HG03575 (cell line): Measurements from ENCODE around the gene NEIL1.

Source experiments
- ATAC-seq: cut with Tn5 transposase; IDR thresholded peaks from one replicate; pipeline ENCODE4 v1.9.1; 2021; ENCODE audit not compliant: unreplicated experiment, insufficient number of reproducible peaks, low FRiP score; ENCODE audit errors: extremely low read depth

The NEIL1 gene

GRCh38 chr15:75352186-75353080 lies 5.6 kb downstream of the NEIL1 start:
- no peak for ATAC-seq

DNA sequence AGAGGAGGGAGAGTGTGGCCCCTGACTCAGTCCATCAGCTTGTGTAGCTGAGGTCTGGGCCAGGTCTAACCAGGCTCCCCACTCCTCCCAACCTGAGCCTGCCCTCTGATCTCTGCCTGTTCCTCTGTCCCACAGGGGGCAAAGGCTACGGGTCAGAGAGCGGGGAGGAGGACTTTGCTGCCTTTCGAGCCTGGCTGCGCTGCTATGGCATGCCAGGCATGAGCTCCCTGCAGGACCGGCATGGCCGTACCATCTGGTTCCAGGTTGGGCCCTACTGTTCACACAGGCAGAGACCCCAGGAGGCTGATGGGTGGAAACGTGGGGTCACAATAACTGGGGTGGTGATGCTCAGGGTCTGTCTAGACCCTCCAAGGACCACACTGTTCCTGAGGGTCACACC lies 6.8 kb downstream of the NEIL1 start:
- no peak for ATAC-seq

GRCh38 chr15:75354454-75354853 lies 7.6 kb downstream of the NEIL1 start:
- no peak for ATAC-seq

DNA sequence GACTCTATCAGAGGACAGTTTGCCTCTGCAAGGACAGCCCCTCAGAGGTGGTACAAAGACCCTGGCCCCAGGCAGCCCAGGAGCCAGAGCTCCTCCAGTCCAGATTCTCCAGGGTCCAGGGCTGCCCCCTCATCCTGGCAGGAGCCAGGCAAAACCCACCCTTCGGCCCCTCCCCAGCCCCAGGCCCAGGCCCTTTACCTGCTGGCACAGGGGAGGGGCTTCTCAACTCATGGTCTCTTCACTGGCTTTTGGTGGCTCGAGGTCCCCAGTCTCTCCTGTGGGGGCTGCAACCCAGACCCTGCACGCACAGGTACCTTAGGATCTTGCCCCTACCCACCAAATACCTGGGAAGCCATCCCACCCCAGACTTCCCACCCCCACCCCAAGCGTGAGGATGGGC lies 8.5 kb downstream of the NEIL1 start:
- ATAC-seq = no peak

DNA sequence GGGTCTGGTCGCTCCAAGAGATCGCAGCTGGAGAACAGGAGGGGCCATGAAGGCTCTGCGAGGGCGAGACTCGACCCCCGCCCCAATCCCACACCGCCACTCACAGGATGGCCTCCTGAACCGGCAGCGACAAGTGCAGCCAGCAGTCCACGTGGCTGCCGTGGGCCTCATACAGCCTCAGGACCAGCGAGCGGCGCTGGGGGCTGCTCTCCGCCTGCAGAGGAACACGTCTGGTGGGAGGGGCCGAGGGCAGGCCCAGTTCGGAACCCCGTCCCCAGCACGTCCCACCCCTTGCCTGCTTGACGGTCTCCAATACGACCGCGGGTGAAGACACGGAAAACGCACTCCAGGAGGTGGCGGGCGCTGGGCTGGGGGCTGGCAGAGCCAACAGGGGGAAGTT lies 9.2 kb downstream of the NEIL1 start:
- ATAC-seq = no peak

- ATAC-seq = no peak
Measured at GRCh38 chr15:75356517-75356916, 9.7 kb downstream of the NEIL1 start.

GRCh38 chr15:75357976-75358673 lies 11.3 kb downstream of the NEIL1 start:
- no peak for ATAC-seq

DNA sequence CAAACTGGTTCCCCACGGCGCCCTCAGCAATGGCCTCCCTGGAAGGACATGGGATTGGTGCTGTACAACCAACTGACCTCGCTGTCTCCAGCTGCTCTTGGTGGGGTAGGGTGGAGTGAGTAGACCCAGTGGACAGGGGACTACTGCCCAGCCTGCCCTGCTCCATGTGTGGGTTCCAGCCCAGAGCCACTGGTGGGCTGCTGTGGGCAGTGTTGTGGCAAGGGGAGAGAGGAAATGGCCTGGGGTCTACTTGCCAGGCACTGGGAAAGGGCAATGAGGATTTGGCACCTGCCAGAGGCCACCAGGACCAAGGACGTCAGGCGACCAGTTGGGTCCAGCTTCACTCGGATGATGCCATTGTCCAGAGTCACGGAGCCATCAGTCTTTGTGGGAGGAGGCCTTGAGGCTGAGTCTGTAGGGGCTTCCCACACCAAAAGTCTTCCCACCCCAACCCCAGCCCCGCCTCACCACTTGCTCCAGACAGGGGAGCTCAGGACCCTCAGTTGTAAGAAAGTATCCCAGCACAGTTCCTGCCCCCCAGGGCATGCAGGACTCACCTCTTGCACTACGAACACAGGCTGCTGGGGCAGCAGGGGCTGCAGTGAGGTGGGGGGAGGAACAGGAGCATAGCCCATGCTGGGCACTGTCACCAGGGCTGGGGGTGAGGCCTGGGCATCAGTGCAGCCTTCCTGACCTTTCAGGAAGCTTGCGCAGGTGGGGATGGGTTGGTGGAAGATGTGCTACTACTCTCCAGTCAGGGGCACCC lies 12.1 kb downstream of the NEIL1 start:
- no peak for ATAC-seq

GRCh38 chr15:75359537-75360250 lies 12.9 kb downstream of the NEIL1 start:
- ATAC-seq = no peak

- ATAC-seq = no peak
Measured at GRCh38 chr15:75360391-75360790, 13.6 kb downstream of the NEIL1 start.

DNA sequence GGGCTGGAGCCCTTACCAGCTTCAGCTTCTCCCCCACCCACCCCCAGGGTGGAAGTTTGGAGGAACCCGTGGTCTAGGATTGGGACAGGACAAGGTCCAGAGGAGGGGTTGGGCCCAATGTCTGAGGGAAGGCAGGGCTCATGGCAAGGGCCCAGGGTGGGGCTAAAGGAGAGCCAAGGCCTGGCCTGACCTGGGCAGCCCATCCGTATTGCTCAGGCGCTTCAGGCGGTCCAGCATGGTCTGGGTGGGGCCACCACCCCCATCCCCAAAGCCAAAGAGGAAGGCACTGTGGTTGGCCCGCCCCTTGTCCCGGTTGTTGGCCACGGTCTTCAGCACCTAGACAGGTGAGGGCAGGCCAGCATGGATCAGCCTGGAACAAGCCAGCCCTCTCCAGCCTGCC lies 14.0 kb downstream of the NEIL1 start:
- no peak for ATAC-seq

DNA sequence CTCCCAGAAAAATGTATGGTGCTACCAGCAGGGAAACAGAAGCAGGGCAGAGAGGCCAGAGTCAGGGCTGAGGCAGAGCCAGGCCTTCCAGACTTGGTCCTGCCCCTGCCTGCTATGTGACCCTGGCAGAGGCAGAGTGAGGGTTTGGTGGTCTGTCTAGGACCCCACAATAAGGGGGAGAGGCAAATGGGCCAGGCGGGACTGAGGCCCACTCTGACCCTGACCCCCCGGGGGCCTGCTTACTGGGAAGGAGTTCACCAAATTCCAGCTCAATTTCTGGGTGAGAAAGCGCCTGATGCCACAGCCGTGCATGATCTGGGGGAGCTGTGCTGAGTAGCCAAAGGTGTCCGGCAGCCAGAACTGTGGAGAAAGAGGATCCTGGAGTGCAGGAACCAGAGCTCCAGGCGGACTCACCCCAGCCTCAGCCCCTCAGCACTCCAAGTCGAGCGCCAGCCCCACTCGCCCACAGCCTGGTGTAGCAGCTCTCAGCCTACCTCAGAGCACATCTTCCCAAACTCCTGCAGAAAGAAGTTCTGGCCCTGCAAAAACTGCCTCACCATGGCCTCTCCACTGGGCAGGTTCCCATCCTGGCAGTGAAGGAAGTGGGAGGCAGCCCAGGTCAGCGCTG lies 14.6 kb downstream of the NEIL1 start:
- ATAC-seq = no peak

DNA sequence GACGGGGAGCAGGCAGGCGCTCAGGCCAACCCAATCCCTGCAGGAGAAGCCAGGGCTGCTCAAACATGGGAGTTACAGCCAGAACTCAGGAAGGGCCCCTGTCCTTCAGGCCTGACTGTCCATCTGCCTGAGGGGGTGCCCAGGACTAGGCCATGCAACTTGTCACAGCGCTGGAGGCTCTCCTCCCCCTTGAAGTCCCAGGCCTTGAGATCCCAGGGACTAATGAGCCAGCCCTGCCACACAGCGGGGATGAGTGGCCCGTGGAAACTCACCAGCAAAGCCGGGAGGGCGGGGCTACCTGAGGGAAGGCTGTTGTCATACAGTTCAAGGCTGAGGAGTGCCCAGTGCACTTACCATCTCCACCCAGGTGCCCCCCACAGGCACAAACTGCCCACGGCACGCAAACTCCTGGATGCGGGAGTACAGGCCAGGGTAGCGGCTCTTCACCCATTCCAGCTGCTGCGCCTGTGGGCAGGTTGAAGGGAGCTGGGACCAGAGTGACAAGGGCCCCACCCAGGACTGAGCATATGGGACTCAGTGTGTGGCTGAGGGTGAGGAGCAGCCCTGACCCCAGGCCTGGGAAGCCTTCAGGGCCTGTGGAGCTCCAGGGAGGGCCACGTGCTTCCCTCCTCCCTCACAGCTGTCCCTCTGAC lies 15.3 kb downstream of the NEIL1 start:
- no peak for ATAC-seq

DNA sequence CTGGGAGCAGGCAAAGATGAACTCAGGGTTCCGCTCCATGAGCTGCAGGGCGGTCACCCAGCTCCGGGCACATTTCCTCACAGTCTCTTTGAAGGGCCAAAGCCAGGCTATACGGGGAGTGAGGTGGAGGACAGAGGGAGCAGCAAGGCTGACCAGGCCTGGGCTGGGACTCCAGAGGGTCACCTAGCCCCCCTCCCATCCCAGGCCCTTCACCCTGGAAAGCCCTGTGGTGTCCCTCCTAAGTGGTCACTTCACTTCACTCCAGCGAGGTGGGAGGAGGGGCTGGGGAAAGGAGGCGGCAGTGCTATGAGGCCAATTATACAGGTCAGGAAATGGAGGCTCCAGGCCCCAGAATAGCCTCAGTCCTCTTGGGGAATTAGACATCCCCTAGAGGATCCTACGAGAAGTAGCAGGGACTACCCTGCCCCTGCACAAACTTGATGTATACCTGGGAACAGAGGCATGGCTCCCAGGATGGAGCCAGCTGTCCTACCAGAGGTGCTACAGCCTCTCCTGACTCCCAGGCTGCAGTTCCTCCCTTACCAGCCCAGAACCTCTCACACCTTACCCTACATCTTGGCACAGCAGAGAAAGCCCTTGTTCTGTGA lies 15.9 kb downstream of the NEIL1 start:
- no peak for ATAC-seq

DNA sequence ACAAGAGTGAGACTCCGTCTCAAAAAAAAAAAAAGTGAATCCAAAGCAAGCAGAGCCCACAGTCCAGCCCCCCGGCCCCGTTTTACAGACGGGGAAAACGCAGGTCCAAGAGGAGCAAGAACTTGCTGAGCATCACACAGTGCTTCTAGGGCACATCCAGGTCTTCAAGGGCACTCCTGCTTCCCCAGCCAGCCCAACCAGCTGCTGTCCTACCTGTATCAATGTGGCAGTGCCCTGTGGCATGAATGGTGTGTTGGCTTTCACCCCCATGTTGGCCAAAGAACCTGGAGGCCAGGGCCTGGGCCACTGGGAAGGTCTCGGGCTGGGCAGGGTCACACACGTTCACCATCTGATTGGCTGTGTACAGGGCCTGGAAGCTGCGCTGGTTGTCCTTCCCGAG lies 16.9 kb downstream of the NEIL1 start:
- ATAC-seq = no peak

DNA sequence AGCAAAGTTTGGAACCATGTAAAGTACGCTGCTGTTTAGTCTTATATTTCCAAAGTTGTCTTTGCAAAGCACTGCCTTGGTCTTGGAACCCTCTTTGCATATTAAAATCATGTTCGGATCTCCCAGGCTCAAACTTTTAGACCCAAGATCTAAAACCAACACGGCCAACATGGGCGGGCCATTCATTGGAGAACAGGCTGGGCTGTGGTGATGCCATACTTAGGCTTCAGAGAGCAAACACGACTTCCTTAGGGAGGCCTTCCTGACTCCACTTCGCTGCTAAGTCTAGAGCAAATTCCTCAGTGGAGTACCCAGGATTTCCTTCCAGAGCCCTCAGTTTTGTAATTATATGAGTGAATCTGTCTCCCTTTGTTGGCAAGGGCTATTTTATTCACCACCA lies 18.0 kb downstream of the NEIL1 start:
- ATAC-seq = no peak

GRCh38 chr15:75366163-75366562 lies 19.3 kb downstream of the NEIL1 start:
- no peak for ATAC-seq

- ATAC-seq = no peak
Measured at GRCh38 chr15:75367006-75367405, 20.2 kb downstream of the NEIL1 start.
